HG02938 (cell line): Measurements from ENCODE around the gene TEX38.
"Not testable (repeated sequence)": the region's sequence is repeated elsewhere in the genome, so short reads cannot be mapped to it uniquely, and the experiment has no call there.

Source experiments
- ATAC-seq: cut with Tn5 transposase; IDR thresholded peaks from one replicate; pipeline ENCODE4 v1.9.1; 2021; ENCODE audit warnings: mild to moderate bottlenecking, moderate library complexity; ENCODE audit not compliant: unreplicated experiment

Gene TEX38

DNA sequence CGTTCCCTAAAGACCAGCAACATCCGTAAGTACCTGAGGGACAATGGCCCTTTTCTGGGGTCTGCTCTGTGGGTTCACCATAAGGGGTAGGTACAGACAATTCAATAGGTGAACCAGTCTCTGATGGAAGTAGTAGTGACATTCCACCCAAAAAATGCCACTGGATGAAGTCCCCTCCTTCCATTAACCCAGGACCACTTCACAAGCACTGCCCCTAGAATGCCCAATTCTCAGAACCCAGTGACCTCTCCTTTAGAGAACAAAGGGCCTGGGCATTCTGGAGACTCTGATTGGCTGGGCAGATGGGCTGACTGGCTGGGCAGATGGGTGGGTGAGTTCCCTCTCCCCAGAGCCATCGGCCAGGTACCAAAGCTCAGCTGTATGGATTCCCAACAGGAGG is at the start of gene TEX38:
Gene TEX38 (plus strand): TSS at position 301 of the 400 bp plus-strand sequence. CDS start 81 bp downstream, at position 382.
- ATAC-seq, result no peak

- no peak for ATAC-seq
Observed at GRCh38 chr1:46621930-46622329, 49.7 kb upstream of the TEX38 start.

GRCh38 chr1:46622344-46622743 is 49.3 kb upstream of the TEX38 start:
- no peak for ATAC-seq

DNA sequence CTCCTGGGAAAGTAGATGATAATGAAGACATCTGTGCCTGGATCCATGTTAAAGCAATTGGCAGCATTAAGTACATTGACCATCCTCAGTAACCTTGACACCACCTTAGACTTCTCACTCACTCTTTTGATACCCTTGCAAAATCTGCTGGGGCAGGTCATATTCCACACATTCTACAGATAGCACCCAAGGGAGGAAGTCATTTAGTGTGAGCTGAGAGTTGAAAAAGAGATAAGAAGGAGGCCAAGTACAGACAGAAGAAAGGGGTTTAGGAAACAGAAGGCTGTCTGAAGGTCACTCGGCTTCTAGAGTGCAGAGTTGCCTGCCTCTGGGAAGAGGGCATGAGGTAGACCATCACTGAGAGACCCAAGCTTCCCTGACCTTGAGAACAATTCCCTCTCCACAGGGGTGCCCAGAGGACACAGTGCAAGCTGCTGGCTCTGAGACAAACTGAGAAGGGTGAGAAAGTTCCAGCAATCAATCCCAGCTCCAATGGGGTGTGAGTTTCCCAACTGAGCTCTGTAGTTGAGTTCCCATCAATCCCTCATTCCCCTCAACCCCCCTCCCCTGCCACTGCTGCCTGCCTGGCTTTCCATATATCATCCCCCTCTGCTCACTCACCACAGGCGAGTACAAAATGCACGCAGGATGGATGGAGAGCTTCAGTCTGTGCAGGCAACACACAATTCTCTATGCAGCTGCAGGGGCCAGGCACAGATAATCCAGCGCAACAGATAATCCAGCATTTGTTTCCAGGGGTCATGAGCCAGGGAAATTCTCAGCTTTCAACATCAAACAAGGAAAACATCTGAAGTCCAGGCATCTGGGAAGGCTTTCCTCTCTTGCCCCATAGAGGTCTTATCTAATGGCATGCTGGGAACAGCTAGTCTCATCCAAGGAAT is 47.7 kb upstream of the TEX38 start:
- no peak for ATAC-seq

- ATAC-seq, result no peak
Observed at GRCh38 chr1:46630719-46631118, 40.9 kb upstream of the TEX38 start.

DNA sequence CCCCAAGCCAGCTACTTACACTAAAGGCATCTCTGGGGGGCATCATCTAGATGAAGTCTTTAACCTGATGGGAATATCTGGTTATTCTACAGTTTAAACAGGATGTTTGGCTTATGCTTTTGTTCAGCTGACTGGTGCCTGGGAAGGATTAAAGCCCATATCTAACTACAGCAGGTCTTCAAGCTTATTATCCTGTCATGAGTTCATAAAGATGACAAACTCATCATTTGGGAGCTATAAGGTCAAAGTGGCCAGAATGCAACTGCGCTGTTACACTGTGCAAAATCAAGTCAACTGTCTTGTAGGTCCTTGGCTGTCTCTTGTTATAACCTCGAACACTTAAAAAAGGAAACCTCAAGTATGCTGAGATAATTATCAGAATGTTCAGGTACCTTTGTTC is 36.4 kb upstream of the TEX38 start:
- no peak for ATAC-seq

DNA sequence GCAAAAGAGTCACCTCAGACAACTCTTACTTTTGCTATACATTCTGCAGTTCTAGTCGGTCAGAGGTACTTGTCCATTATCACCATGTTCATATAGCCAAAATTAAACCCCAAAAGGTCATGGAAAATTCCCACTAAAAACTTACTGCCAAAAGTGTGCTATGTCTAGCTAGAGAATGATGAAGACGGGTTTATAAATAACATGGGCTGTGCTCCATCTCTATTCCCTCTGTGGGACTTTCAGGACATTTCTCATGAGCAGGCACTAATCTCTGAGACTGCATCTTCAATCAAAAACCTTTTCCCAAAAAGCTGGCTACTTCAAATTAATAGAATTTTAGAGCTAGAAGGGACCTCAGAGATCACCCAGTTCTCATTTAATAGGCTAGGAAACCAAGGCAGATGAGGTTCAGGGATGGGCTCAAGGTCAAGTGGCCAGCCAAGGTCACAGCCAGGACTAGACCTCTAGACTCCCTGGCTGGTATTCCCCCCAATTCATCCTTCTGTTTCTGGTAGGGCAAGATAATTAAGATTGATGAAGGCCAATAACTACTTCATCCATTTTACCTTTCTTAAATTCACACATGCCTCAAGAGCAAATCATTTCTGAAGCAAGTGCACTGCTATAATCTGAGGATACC is 34.1 kb upstream of the TEX38 start:
- no peak for ATAC-seq

DNA sequence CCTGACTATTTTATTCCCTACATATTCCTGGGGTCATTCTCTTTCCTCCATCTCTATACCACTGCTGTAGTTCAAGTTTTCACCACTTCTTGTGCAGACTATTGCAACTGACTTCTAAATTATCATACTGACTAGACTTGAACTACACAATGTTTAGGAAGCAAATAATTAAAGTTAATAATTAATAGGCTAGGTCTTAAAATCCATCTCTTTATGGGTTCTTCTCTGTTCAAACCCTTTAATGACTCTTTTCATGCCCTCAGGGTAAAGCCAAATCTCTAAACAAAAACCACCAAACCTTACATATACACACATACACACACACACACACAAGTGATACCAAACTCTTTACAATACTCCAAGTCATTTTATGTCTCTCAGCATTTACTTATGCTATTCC is 32.7 kb upstream of the TEX38 start:
- ATAC-seq, result no peak

GRCh38 chr1:46639547-46639946 is 32.1 kb upstream of the TEX38 start:
- no peak for ATAC-seq

GRCh38 chr1:46642115-46642680 is 29.5 kb upstream of the TEX38 start:
- ATAC-seq, result no peak

GRCh38 chr1:46643368-46643775 is 28.3 kb upstream of the TEX38 start:
- ATAC-seq, result no peak

DNA sequence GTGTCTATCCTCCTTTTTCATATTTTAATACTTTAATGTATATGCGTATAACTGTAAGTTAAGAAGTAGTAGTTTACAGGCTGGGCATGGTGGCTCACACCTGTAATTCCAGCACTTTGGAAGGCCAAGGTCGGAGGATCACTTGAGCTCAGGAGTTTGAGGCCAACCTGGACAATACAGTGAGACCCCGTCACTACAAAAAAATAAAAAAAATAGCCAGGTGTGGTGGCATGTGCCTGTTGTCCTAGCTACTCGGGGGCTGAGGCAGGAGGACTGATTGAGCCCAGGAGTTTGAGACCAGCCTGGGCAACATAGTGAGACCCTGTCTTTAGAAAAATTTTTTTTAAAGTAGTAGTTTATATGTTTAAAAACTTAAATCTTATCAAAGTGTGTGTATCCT is 25.8 kb upstream of the TEX38 start:
- ATAC-seq, result no peak

- no peak for ATAC-seq
Observed at GRCh38 chr1:46646331-46646730, 25.3 kb upstream of the TEX38 start.

DNA sequence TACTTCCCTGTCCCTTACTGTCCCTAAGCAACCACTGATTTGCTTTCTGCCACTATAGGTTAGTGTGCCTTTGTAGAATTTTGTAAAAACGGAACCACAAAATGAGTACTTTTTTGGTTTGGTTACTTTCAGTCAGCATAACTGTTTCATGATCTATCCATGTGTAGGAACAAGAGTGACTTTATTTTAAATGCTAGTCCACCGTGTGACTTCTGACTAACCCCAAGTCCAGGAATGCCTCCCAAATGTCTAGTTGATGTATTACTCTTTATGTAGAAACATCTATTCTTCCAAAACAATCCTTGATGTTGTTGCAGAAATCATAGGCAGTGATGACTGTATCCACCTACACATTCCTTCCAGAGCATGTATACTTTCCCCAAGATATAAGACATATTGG is 24.8 kb upstream of the TEX38 start:
- no peak for ATAC-seq

- ATAC-seq, result no peak
Observed at GRCh38 chr1:46647611-46648010, 24.0 kb upstream of the TEX38 start.

- ATAC-seq, result no peak
Observed at GRCh38 chr1:46649764-46650163, 21.9 kb upstream of the TEX38 start.

GRCh38 chr1:46650491-46650890 is 21.2 kb upstream of the TEX38 start:
- ATAC-seq, result no peak

GRCh38 chr1:46651152-46651551 is 20.5 kb upstream of the TEX38 start:
- not testable (repeated sequence) for ATAC-seq

GRCh38 chr1:46652321-46653100 is 19.1 kb upstream of the TEX38 start:
- ATAC-seq, result no peak

DNA sequence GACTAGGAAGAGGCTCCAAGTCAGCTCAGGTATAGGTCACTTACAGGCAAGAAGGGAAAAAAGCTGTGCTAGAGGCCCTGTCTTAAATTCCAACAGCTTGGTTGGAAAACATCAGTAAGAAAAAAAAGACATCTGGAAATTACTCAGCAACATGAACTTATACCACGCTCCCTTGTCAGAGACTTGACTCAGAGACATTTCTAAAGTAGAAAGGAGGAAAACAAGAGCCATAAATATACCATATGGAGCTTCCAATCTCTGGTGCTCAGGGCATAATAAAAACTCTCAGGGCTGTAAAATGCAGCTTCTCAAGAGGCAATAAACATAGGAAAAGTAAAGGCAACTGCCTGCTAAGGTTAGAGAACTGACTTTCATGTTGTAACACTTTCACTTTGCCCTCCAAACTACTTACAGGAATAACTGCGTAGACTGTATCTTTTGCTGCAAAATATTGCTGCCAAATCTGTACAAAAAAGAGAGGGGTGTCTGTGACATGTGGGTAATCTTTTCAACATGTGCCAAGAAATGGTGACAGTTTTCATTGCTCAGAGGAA is 18.2 kb upstream of the TEX38 start:
- no peak for ATAC-seq

GRCh38 chr1:46654012-46654411 is 17.6 kb upstream of the TEX38 start:
- ATAC-seq, result no peak
